Islet of Langerhans (tissue), 1 donor: ENCODE measurements around the gene KDF1.
A peak's percentile ranks its signal among the peaks of the same experiment; 100 is the strongest.
"Not testable (repeated sequence)": the region's sequence is repeated elsewhere in the genome, so short reads cannot be mapped to it uniquely, and the experiment has no call there.

Experiments used
- FAIRE-seq: peaks from one replicate; lab custom pipeline; 2011; peaks lifted over from hg19 to GRCh38; lab: Jason Lieb, UNC

KDF1 gene

DNA sequence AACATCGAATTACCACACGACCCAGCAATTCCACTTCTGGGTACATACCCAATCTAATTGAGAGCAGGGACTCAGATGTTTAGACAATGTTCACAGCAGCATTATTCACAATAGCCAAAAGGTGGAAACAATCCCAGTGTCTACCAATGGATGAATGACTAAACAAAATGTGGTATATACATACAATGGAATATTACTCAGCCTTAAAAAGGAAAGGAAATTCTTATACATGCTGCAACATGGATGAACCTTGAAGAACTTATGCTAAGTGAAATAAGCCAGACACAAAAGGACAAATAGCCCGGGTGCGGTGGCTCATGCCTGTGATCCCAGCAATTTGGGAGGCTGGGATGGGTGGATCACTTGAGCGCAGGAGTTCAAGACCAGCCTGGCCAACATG is 6.9 kb downstream of the KDF1 start:
- no peak for FAIRE-seq

DNA sequence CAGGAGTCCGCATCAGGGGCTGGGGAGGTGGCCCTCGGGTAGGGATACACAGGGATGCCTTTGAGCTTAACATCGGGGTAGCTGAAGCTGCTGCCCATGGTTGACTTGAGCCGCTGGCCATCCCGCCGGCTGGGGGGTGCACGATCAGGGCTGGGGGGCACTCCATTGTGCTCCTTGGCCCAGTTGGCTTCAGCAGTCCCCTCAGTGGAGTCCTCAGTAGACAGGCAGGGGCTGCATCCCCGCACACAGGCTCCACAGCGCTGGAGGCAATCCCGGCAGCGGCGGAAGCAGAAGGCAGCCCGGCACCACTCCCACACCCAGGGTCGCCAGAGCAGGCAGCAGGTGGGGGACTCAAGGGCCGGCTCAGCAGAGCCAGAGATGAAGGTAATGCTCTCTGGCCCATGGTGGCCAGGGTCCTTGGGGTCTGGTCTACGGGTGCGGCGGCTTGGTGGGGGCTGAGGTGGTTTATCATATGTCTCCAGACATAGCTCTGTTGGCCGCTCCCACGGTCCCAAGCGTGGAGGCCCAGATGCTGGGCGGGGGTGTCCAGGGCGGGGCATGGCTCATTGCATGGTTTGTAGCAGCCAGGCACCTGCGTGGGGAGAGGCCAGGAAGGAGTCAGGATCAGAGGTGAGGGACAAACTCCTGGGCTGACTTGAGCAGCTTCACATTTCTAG is 8.3 kb downstream of the KDF1 start:
- FAIRE-seq: no peak

DNA sequence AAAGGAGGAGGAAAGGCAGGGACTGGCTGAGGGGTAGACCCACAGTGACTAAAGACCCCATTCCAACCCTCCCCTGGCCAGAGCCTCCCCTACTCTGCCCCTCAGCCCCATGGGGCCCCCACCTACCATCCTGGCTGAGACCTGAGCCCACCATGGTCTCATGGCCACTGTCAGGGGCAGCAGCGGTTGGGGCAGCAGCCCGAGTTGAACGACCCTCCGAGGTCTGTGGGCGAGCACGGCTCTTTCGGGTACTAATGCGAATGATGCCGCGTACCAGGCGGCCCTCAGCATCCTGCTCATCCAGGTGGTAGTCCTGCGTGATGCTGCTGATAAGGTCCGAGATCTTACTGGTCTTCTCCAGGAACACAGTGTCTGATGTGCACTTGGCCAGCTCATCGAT is 9.1 kb downstream of the KDF1 start:
- no peak for FAIRE-seq

DNA sequence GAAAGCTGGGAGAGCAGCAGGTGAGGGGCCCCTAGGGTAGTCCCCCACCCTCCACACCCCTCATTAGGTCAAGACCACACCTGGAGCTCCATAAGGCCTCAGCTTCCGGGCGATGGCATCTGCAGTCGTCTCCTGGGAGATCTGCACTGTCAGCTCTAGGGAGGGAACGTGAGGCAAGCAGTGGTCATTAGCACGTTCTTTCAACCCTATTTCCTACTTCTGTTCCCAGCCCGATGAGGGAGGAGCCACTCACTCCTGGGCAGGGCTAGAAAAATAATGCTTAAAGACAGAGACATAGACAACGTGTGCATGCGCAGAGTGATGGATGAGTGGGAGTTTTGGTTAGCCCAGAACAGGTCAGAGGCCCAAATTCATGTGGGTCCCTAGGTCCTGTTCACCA is 9.7 kb downstream of the KDF1 start:
- peak; percentile 84 for FAIRE-seq

DNA sequence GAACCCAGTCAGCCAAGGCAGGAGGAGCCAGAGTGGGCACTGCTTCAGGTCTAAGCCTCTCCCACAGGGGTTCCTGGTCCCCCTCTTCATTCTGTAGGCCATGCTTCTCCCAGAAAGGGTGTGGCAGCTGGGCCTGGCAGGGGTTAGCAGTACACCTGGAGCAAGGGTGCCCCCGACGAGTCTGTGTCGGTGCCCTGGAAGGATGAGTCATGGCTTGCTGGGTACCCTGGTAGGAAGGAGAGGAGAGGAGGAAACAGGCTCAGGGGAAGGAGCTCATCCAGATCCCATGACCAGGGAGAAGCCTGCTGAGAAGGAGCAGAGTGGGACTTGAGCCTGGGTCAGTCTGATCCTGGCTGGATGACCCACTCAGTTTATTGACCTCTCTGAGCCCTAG is 10.3 kb downstream of the KDF1 start:
- no peak for FAIRE-seq

DNA sequence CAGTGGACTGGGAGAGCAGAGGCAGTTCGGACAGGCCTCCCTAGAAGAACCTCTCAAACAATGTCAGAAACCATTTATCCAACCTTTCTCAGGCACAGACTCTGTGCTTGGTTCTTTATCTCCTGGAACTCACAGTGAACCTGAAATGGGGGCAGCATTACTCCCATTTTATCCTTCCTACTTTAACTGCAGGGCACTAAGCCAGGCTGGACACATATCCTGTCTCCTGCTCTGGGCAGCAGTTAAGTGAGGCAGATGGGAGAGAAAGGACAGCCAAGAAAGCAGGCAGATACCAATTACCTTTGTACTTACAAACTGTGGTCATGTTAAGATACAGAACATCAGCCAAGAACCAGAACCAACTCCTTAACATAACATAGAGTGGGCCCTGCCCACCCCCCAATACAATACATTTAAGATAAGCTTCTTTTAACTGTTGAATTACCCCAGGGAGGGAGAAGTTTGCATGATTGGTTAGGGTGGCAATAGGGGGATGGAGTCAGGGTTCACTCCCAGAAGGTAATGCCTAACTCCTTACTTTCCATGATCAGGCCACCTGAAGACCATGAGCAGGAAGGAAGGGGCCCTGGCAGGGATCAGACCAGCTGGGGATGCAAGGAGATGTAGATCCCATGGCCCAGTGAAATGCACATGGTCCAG is 10.9 kb downstream of the KDF1 start:
- FAIRE-seq: no peak

DNA sequence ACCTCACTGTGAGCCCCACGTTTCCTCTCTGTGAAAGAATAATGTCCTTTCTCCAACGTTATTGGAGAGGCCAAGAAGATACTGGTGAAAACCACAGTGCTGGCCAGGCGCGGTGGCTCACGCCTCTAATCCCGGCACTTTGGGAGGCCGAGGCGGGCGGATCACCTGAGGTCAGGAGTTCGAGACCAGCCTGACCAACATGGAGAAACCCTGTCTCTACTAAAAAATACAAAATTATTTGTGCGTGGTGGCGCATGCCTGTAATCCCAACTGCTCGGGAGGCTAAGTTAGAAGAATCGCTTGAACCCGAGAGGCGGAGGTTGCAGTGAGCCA is 11.6 kb downstream of the KDF1 start:
- not testable (repeated sequence) for FAIRE-seq

DNA sequence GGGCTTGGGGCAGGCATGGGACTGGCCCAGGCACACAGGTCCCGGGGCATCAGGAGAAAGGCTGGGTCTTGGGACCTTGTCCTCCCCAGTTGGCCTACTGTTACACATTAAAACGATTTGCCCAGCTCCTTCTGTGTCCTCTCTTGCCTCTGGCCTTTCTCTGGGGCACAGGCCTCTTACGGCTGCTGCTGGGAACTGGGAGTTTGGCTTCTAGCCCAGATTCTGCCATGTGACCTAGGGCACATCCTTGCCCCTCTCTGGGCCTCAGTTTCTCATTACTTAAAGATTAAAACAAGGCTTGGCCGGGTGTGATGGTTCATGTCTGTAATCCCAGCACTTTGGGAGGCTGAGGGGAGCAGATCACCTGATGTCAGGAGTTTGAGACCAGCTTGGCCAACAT is 14.0 kb downstream of the KDF1 start:
- no peak for FAIRE-seq

DNA sequence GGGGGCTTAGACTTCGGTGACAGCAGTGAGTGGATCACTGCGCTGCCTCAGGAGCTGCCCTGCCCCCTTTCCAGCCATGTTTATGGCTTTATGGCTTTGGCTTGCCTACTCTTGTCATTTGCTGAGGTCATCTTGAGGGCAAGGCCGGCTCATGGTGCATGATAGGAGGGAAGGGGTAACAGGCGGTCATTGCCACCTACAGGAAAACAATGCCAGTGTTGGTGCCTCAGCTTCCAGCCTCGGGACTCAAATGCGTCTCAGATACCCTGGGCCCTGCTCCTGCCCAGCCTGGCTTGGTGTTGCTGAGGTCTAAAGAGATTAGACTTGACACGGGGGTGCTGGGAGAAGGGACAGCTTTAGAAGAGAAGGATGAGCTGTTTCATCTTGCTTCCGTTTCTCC is 14.5 kb downstream of the KDF1 start:
- FAIRE-seq: no peak

DNA sequence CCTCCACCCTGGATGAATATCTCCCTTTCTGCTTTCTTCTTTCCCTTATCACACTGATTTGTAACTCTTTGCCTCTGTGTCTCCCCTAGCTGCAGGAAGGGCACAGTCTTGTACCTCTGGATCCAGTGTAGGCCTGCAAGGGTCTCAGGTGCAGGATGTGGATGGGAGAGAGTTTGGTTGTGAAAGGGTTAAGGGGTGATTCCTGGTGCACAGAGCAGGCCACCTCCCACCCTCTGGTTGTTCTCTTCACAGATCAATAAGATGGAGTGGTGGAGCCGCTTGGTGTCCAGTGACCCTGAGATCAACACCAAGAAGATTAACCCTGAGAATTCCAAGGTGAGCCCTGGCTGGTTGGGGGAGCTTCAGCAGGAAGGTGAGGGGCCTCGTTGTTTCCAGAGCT is 15.1 kb downstream of the KDF1 start:
- FAIRE-seq: no peak

DNA sequence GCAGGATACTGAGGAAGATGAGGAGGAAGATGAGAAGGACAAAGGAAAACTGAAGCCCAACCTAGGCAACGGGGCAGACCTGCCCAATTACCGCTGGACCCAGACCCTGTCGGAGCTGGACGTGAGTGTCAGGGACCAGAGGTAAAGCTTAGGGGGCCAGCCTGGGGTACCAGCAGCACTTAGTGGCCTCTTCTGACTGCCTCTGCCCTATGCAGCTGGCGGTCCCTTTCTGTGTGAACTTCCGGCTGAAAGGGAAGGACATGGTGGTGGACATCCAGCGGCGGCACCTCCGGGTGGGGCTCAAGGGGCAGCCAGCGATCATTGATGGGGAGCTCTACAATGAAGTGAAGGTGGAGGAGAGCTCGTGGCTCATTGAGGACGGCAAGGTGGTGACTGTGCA is 17.6 kb downstream of the KDF1 start:
- FAIRE-seq: no peak

DNA sequence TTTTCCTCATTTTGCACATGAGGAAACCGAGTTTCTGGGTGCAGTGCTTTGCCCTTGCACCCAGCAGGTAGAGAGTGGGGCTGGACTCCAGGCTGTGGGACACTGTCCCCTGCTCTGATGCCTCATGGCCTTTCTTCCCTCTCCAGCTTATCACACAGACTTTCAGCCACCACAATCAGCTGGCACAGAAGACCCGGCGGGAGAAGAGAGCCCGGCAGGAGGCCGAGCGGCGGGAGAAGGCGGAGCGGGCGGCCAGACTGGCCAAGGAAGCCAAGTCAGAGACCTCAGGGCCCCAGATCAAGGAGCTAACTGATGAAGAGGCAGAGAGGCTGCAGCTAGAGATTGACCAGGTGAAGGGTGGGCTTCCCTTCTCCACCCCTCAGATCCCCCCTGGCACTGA is 19.0 kb downstream of the KDF1 start:
- FAIRE-seq: no peak

DNA sequence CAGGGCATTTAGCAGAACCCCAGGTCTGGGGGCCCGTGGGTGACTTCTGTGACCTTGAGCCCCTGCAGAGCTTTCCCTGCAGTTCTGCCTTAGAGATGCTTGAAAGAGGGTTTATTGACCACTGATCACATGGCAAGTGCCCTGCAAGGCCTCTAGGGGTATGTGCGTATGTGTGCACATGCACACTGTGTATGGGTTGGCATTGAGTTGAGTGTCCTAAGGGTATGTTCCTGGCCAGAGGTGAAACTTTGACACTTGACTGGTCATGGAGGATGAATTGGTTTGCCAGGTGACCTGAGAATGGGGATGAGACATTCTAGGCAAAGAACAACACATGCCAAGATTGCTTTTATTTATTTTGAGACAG is 21.6 kb downstream of the KDF1 start:
- FAIRE-seq: no peak

DNA sequence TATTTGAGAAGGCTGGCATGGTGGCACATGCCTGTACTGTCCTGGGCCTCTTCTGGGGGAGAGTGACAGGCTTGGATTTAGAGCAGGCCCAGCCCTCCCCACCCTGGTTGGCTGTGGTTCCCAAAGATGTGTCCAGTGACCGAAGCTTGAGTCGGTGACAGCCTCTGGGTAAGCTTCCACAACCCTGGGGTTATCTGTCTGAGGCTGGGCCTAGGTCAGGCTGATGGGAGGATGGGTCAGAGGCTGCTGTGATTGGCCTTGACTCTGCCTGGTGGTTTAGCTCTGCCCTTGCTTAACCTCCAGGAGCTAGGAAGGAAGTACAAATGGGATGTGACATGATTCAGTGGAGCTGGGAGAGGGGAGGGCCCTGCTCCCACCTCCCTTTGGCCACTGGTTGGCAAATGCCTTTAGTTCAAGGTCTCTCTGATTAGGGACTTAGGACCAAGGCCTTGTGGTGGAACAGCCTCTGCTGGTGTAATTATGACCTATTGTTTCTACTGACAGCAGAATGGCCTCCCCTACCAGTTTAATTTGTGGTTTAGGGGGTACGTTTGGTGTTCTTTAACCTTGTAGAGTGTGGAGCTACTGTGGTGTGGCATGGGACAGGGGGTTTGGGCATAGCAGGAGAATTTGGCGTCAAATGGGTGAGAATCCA is 22.1 kb downstream of the KDF1 start:
- no peak for FAIRE-seq

DNA sequence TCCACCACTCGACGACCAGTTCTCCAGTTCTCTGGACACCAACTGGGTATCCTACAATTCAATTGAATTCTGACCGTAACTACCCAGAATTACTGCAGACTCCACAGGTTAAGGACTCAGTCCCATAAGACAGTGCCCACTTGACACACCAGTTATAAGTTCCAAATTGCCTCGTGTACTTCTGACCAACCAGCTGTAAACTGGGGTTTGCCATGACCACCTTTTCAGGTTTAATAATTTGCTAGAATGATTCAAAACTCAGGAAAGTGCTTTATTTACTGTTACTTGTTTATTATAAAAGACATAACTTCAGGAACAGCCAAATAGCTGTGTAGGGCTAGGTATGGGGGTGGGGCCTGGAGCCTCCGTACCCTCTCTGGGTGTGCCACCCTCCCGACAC is 23.4 kb downstream of the KDF1 start:
- FAIRE-seq: no peak

DNA sequence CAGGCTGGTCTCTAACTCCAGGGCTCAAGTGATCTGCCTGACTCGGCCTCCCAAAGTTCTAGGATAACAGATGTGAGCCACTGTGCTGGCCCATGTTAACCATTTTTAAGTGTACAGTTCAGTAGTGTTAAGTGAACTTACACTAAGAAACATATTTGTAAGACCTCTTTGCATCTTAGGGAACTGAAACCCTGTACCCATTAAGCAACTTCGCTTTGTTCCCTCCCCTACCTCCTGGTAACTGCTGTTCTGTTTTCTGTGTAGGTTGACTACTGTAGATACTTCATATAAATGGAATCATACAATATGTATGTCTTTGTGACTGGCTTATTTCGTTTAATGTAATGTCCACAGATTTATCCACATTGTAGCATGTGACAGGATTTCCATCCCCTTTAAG is 27.7 kb downstream of the KDF1 start:
- no peak for FAIRE-seq

DNA sequence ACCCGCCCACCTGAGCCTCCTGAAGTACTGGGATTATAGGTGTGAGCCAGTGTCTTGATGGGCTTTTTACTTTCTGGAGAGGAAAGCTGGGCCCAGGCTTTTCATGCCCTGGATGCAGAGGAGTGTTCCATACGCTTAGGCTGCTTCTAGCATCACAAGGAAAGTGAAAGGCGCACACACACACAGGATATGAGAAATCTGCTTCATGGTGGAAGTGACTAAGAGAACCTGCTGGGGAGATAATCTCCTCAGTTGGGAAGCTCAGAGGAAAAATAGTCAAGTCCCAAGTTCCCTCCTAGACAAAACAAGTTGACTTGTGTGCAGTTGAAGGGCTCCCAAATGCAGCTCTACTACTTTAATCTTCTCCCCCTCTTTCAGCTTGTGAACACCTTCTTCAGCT is 36.6 kb downstream of the KDF1 start:
- no peak for FAIRE-seq

DNA sequence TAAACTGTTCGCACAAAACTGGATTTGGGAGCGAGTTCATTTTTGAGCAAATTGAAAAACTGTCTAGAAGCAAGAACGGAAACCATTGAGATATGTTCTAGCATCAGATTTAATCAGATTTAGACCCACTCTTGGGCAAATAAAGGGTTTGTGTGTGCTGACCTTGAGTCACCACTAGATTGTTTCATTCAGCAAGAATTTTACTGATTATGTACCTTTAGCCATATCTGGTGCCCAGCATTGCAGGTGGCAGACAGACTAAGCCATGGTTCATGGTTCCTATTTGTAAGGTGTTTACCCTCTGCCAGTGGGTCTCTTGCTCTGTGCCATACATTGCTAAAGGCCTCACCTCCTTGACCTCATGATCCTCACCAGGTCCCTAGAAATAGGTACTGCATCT is 37.4 kb downstream of the KDF1 start:
- FAIRE-seq: no peak

DNA sequence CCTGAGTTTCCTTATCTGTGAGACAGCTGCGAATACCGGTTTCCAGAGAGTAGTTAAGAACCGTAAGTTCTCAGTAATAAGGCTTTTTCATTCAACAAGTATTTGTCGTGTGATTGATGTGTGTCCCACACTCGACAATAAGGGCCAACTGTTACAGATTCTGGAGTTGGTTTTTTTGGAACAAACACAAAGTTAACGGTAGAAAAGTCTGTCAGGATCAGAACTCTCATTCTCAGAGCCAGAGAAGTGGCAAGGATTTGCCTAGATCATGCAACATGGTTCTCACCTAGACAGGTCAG is 37.9 kb downstream of the KDF1 start:
- no peak for FAIRE-seq

DNA sequence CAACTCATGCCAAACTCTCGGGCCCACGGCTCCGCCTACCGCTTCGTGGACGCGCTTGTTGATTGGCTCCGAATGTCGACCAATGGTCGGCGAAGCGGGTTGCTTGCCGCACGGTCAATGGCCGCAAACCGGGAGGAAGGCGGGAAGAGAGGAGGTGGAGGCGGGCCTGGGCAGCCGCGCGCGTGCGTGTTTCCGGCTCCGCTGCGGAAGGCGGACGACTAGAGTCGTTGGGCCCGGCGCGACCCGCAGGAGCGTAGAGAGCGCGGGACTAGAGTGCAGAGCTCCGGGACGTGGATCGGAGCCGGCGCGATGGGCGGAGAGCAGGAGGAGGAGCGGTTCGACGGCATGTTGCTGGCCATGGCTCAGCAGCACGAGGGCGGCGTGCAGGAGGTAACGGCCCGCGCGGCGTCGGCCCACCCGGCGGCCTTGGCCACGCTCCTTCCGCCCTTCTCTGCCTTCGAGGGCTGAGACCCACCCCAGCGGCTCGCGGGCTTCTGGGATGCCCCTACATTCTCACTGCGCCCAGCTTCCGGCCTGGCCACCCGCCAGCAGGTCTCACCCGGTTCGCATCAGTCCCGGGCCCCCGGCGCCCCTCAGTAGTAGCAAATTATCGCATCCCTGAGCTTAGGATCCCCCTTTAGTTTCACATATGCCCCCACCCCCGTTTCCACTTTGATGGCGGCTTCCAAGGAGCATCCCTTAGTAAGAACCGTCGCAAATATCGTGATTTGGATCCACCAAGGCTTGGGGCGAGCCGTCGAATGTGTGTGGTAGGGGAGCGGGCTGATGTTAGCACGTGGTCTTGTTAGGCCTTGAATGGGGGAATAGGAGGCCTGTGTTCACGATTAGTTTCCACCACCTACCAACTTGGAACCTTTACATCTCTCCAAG is 38.5 kb downstream of the KDF1 start, which contains the start of gene NUDC:
TSS of gene NUDC (plus strand) at position 204 of the 891 bp plus-strand sequence. CDS start at position 310, 106 bp downstream.
- peak; percentile 58 for FAIRE-seq

DNA sequence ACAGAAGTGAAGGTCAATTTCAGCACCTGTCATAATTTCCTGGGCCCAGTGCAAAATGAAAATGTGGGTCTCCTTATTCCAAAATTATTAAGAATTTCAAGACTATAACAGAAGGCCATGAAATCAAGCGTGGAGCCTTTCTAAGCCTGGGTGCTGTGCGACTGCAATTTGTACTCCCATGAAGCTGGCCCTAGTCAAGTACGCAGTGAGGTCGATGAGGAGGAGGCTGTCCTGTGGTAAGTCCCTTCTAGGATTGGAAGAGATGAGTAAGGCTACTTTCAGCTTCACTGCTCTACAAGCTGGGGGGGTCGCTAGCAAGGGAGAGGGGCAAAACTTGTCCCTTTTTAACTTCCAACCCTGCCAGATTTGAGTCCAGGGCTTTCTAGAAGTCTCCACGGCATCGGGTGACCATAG is 39.1 kb downstream of the KDF1 start:
- FAIRE-seq: no peak

DNA sequence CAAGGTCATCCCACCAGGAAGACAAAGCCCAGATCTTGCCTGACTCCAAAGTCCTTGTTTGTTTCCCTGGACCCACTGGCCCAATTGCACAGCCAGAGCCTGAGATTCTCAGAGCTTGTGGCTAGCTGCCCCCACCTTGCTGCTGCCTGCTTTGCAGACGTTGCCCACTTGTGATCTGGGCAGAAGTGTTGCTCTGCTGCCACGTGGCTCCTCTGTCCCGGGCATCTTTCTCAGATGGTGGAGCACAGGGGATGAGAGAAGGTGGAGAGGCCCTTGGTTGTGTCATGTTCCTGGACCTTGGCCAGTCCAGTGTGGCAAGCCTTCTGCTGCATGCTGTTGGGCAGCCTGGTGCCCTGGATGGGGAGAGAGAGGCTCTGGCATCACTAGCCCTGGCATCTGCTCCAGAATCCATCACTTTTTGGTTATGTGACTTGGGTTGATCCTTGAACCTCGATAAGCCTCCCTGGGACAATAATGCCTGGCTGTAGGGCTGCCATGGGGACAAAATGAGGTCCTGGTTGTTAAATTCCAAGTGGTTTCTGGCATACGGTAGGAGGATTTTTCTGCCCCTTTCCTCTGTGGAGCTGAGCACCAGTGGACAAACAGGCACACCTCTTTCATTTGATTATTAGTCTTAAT is 44.9 kb downstream of the KDF1 start:
- no peak for FAIRE-seq
